Activated CD4-positive, alpha-beta T cell treated with anti-CD3 and anti-CD28 coated beads, Interleukin-2, amount 10 ng/mL, durations not matched to agents 7 days and 5 days (primary cell): Measurements from ENCODE around the gene TAS2R30. TPM values are rescaled to one million over a fixed set of nuclear protein-coding genes. Genes with fewer than 3 reads are reported as not detected.

Experiments used
- CTCF ChIA-PET: fragments of 350-600 bp; sonication (Branson Sonifier 250); formaldehyde crosslinking; loops from one replicate; lab custom pipeline; 2021; ENCODE audit warnings: antibody characterized with exemption; lab: Charles Lee
- POLR2A ChIA-PET: fragments of 350-600 bp; sonication (Branson Sonifier 250); formaldehyde crosslinking; loops from one replicate; lab custom pipeline; 2021; ENCODE audit warnings: antibody characterized with exemption; lab: Charles Lee
- DNase-seq: peaks from one replicate; pipeline ENCODE4 v3.0.0-alpha.2; 2020
- H3K27ac Mint-ChIP-seq: one replicate; pipeline ENCODE4 v1.8.0; 2021; ENCODE audit warnings: mild to moderate bottlenecking, moderate library complexity, mixed read lengths
- H3K27me3 Mint-ChIP-seq: one replicate; pipeline ENCODE4 v1.8.0; 2021; ENCODE audit warnings: mixed read lengths
- H3K36me3 Mint-ChIP-seq: one replicate; pipeline ENCODE4 v1.8.0; 2021; ENCODE audit warnings: low read depth, mixed read lengths
- H3K4me1 Mint-ChIP-seq: one replicate; pipeline ENCODE4 v1.8.0; 2021; ENCODE audit warnings: mixed read lengths
- H3K4me3 Mint-ChIP-seq: one replicate; pipeline ENCODE4 v1.8.0; 2021; ENCODE audit warnings: mild to moderate bottlenecking, moderate library complexity, mixed read lengths
- H3K9me3 Mint-ChIP-seq: one replicate; pipeline ENCODE4 v1.8.0; 2021; ENCODE audit warnings: mixed read lengths
- total RNA-seq, 2 experiments: library from RNA; stranded (reverse); gene quantifications; one replicate each; pipeline ENCODE4 v1.2.3, GENCODE V29; 2021

Gene TAS2R30, protein sequence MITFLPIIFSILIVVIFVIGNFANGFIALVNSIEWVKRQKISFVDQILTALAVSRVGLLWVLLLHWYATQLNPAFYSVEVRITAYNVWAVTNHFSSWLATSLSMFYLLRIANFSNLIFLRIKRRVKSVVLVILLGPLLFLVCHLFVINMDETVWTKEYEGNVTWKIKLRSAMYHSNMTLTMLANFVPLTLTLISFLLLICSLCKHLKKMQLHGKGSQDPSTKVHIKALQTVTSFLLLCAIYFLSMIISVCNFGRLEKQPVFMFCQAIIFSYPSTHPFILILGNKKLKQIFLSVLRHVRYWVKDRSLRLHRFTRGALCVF
- 1 to 10 TPM; 2.0 to 2.6 TPM for total RNA-seq

DNA sequence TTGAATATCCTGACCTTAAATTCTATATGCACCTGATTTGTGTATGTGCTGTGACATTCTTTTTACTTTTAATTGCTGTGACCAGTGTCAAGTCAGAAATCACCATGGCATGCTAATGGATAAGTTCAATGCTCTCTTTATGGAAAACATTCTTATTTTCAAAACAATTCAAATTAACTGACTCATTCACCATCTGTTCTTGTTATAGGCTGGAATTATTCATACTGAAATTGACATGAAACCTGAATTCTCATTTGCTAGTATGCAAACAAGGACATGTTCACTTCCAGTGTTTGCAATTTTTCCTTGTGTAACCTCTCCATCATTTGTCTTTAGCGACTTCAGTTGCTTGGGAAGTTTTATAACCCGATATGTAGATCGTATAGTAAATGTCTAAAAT lies at the start of gene TAS2R30:
Gene TAS2R30, minus strand, starts transcription at position 340 of the 400 bp plus-strand sequence. CDS start 400 bp downstream, outside the sequence.
- Mint-ChIP-seq H3K4me3 (no peak within 1 kb of the TSS), H3K4me1 (no peaks in the 10 kb centered on the region), H3K27me3 (no peaks in the 10 kb centered on the region), H3K9me3 (no peaks in the 10 kb centered on the region), H3K27ac (no peak within 1 kb of the TSS), H3K36me3 (peaks cover 12% of the 10 kb centered on the region)
- CTCF ChIA-PET = no interaction called here
- no peak for DNase-seq
- POLR2A ChIA-PET = no interaction called here

DNA sequence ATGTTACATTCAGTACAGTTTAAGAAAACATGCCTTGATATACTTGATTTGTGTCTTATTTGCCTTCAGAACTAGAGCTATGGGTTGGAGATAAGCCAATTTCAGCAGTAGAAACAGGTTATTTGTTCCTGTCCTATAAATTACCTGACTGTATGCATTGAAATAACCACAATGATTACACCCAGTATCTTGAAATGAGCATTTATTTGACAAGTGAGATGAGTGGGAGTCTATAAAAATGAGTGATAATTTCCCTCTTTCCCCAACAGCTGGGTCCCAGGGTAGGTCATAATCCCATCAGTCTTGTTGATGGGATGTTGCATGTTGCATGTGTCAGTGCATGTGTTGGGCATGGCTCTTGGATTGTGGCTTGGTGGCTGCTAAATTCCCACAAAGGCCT lies 48.6 kb upstream of the TAS2R30 start:
- CTCF ChIA-PET = no interaction called here
- POLR2A ChIA-PET = no interaction called here
- Mint-ChIP-seq H3K4me1 (peaks cover 4% of the 10 kb centered on the region), H3K36me3 (peaks cover 4% of the 10 kb centered on the region), H3K27ac (no peak overlapping the region), H3K27me3 (no peaks in the 10 kb centered on the region), H3K4me3 (no peak overlapping the region), H3K9me3 (no peaks in the 10 kb centered on the region)
- no peak for DNase-seq

DNA sequence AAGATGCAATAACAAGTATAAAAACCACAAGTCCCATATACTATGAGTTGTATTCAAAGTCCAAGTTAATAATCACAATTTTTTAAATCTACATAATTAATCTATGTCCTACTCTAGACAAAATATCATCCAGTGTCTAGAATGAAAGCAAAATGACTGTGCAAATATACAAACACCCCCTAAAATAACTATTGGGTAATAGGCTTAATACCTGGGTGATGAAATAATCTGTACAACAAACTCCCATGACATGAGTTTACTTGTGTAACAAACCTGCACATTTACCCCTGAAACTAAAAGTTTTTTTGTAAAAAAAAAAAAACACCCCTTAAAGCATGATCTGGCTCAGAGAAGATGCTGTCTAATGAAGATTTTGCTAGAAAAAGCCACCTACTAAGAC lies 48.1 kb upstream of the TAS2R30 start:
- no peak for DNase-seq
- no peaks in the 10 kb centered on the region for H3K27me3 Mint-ChIP-seq
- no peak overlapping the region for H3K4me3 Mint-ChIP-seq
- CTCF ChIA-PET = no interaction called here
- POLR2A ChIA-PET = no interaction called here
- H3K9me3 Mint-ChIP-seq = no peaks in the 10 kb centered on the region
- peaks cover 4% of the 10 kb centered on the region for H3K36me3 Mint-ChIP-seq
- no peak overlapping the region for H3K27ac Mint-ChIP-seq
- H3K4me1 Mint-ChIP-seq = peaks cover 4% of the 10 kb centered on the region

DNA sequence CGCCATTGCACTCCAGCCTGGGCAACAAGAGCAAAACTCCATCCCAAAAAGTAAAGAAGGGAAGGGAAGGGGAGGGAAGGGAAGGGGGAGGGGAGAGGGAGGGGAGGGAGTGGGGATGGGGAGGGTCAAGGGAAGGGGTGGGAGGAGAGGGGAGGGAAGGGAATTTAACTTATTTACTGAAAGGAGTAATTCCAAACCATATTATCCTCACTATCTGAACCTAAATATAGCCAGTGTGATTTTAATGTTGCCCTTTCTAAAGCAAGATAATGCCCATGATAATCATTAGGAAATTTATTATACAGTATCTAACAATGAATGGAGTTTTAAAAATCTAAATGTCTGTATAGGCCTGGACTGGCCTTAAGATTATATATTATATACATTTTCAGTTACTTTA lies 43.8 kb upstream of the TAS2R30 start:
- Mint-ChIP-seq H3K9me3 (no peaks in the 10 kb centered on the region), H3K27ac (no peak overlapping the region), H3K4me3 (no peak overlapping the region), H3K4me1 (peaks cover 13% of the 10 kb centered on the region), H3K27me3 (no peaks in the 10 kb centered on the region), H3K36me3 (peaks cover 25% of the 10 kb centered on the region)
- ChIA-PET CTCF (no interaction called here), POLR2A (no interaction called here)
- no peak for DNase-seq

DNA sequence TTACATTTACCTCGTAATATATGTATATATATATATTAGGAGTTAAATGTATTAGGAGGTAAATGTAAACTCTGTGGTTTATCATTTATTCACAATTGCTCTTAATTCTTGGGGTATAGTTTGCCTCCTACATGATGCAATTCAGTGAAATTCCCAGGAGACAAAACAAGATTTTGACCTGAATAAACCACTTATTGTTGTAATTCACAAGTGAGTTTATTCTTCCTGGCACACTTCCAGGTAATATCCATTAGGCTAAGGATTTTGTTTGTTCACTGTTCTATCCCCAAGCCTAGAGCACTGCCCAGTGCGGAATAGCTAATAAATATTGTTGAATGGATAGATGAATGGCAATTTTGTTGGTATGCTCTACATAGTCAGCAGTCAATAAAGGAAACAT lies 39.6 kb upstream of the TAS2R30 start:
- Mint-ChIP-seq H3K36me3 (peaks cover 49% of the 10 kb centered on the region), H3K27ac (no peak overlapping the region), H3K4me3 (no peak overlapping the region), H3K4me1 (peaks cover 37% of the 10 kb centered on the region), H3K27me3 (no peaks in the 10 kb centered on the region), H3K9me3 (no peaks in the 10 kb centered on the region)
- POLR2A ChIA-PET = no interaction called here
- DNase-seq = no peak
- CTCF ChIA-PET = interaction anchor here (0.7 to 1.1 kb wide), 2 partner anchors 204 to 484 kb away, joined by 3 read pairs; no protein-coding TSS in a partner anchor

DNA sequence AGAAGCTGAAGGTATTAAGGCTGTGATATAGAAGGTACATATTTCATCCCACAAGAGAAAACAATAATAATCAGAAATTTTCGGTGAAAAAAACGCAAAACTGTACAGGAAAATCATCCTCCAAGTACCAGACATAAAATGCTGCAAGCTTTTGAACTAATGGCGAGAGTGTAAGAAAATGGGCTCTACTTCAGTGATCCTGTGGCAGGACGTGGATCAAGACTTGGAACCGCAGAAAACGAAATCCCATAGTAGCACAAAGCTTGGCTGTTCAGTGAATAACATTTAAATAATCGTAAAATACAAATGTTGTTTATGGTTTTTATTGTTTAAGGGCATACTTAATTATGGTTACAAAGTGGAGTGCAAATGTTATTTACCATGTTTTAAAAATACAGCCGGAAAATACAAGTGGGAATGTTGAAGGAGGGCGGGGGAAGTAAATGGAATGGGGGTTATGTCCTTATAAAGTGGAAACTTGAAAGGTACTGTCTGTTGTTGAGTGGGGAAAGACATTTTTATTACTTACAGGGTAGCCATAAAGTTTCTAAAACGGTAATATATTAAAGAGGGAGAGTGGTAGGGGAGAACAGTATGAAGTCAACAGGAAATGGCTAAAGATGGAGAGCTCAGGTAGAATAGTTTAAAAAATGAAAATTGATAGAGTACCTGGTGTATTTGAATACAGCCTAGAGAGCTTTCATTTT lies 37.7 kb upstream of the TAS2R30 start:
- Mint-ChIP-seq H3K9me3 (no peaks in the 10 kb centered on the region), H3K4me1 (peaks cover 53% of the 10 kb centered on the region), H3K4me3 (peak overlapping the region; percentile 96), H3K27ac (peak overlapping the region; percentile 100), H3K36me3 (peaks cover 63% of the 10 kb centered on the region), H3K27me3 (no peaks in the 10 kb centered on the region)
- ChIA-PET CTCF (interaction anchor here (0.5 kb wide), 1 partner anchor 853 kb away, joined by 3 read pairs; no protein-coding TSS in a partner anchor), POLR2A (interaction anchor here (0.5 to 0.7 kb wide), 3 partner anchors 12 to 1555 kb away, joined by 3 to 5 read pairs (median 3); no protein-coding TSS in a partner anchor)
- no peak for DNase-seq

DNA sequence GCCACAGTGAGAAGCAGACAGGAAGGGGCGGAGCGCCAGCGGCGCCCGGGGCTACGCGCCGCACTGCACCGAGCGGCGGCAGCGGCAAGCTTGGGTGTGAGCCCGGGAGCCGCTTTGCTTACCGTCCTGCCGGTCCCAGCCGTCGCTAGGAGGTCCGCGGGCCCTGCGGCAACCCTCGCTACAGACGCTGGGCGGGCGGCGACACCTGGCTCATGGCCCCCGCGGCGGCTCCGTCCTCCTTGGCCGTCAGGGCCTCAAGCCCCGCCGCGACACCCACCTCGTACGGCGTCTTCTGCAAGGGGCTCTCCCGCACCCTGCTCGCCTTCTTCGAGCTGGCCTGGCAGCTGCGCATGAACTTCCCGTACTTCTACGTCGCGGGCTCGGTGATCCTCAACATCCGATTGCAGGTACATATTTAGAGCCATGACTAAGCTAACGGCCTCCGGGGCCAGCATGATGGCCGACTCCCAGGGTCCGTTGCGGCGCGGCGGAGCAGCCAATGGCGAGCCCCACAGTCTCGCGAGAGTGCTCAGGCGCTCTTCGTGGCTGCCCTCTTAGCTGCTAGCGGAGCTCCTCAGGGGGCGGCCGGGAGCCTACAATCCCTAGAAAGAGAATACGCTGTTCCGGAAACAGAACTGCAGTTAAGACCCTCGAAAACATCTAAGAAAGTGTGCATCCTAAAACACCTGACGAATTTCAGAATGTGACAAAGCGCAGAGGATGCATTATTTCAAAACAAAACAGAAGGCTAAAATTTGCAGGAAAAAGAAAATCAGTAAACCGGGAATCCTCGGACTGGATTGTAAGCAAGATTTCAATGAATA lies 36.9 kb upstream of the TAS2R30 start, which contains the start of gene SMIM10L1:
Gene SMIM10L1, plus strand, starts transcription at position 50 of the 824 bp plus-strand sequence. Its CDS starts 163 bp downstream, at position 213.
- H3K36me3 Mint-ChIP-seq = peaks cover 68% of the 10 kb centered on the region
- H3K9me3 Mint-ChIP-seq = no peaks in the 10 kb centered on the region
- H3K27me3 Mint-ChIP-seq = no peaks in the 10 kb centered on the region
- CTCF ChIA-PET = no interaction called here
- peak within 1 kb of the TSS; percentile 96 for H3K4me3 Mint-ChIP-seq
- peak; percentile 92 for DNase-seq
- POLR2A ChIA-PET = interaction anchor here (0.5 to 0.7 kb wide), 5 partner anchors 12 to 1554 kb away, joined by 3 to 5 read pairs (median 3); no protein-coding TSS in a partner anchor
- peak within 1 kb of the TSS; percentile 100 for H3K27ac Mint-ChIP-seq
- H3K4me1 Mint-ChIP-seq = peaks cover 57% of the 10 kb centered on the region

DNA sequence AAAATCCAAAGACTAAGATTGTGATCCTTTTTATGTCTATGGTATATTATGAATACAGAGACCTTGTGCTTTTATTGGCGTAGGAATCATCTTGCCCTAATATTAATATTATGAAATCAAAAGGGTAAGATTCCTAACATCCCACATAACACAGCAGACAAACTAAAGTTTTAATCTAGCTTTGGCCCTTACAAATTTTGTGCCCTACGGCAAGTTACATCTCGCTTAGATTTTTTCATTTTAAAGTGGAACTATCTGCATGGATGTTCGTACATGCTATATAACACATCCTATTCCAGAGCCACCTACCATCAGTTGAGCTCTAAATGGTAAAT lies 36.3 kb upstream of the TAS2R30 start:
- Mint-ChIP-seq H3K27me3 (no peaks in the 10 kb centered on the region), H3K27ac (peak overlapping the region; percentile 100), H3K4me3 (peak overlapping the region; percentile 96), H3K4me1 (peaks cover 62% of the 10 kb centered on the region), H3K9me3 (no peaks in the 10 kb centered on the region), H3K36me3 (peaks cover 67% of the 10 kb centered on the region)
- POLR2A ChIA-PET = interaction anchor here (0.6 kb wide), 1 partner anchor 98 kb away, joined by 5 read pairs; no protein-coding TSS in a partner anchor
- CTCF ChIA-PET = no interaction called here
- no peak for DNase-seq

DNA sequence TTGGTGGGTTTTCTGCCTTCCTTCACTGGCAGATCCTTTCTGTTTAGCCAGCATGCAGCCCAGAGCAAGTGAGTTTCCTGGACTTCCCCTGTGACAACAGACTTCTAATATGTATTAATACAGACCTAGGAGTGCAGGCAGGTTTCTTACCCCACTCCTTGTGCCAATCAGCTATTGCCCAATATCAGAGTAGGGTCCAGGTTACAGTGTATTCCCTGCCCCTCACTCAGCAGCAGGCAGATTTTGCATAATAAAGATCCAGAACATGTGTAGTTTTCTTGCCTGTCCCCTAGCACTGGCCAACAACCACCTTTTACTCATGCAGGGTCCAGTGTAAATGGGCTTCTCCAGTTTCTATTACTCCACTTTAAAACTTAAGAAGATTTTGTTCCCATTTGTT lies 31.9 kb upstream of the TAS2R30 start:
- H3K9me3 Mint-ChIP-seq = no peaks in the 10 kb centered on the region
- peaks cover 54% of the 10 kb centered on the region for H3K4me1 Mint-ChIP-seq
- no peak for DNase-seq
- no peak overlapping the region for H3K27ac Mint-ChIP-seq
- no peaks in the 10 kb centered on the region for H3K27me3 Mint-ChIP-seq
- ChIA-PET CTCF (no interaction called here), POLR2A (no interaction called here)
- peaks cover 64% of the 10 kb centered on the region for H3K36me3 Mint-ChIP-seq
- no peak overlapping the region for H3K4me3 Mint-ChIP-seq

DNA sequence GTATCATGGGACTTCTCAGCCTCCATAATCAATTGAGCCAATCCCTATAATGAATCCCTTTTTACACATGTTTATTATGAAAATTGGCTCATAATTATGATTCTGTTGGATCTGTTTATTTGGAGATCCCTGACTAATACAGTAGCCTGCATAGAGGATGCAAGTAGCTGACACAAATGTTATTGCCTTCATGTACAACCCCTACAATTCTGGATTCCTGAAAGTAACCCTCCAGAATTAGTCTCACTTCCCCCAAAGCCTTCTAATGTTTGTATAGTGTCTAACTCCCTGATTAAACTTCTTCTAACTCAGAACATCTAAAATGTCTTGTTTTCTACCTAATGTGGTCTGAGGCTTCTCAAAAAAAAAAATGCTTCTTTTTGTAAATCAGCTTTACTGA lies 29.9 kb upstream of the TAS2R30 start:
- no peak overlapping the region for H3K4me3 Mint-ChIP-seq
- no peak for DNase-seq
- peaks cover 48% of the 10 kb centered on the region for H3K4me1 Mint-ChIP-seq
- no peaks in the 10 kb centered on the region for H3K27me3 Mint-ChIP-seq
- peaks cover 65% of the 10 kb centered on the region for H3K36me3 Mint-ChIP-seq
- POLR2A ChIA-PET = no interaction called here
- CTCF ChIA-PET = interaction anchor here (1.2 kb wide), 1 partner anchor 11 kb away, joined by 3 read pairs; no protein-coding TSS in a partner anchor
- no peaks in the 10 kb centered on the region for H3K9me3 Mint-ChIP-seq
- H3K27ac Mint-ChIP-seq = no peak overlapping the region

DNA sequence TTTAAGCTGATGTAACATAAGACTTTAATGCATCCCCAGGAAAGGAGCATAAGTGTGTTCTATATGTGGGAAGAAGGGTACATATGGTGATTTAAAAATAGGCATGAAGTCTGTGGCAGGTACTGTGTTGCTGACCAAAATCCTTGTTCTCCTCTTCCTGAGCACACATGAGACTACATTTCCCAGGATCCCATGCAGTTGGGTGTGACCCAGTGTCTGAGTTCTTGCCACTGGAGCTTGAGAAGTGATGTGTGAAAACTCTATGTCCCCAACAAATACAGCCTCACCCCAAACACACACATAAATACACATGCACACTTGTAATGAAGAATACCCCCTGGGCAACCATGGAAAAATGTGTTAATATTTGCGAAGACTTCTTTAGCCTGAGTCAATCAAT lies 28.1 kb upstream of the TAS2R30 start:
- Mint-ChIP-seq H3K27ac (no peak overlapping the region), H3K9me3 (no peaks in the 10 kb centered on the region), H3K4me3 (no peak overlapping the region), H3K36me3 (peaks cover 60% of the 10 kb centered on the region), H3K27me3 (no peaks in the 10 kb centered on the region), H3K4me1 (peaks cover 31% of the 10 kb centered on the region)
- POLR2A ChIA-PET = no interaction called here
- no peak for DNase-seq
- CTCF ChIA-PET = no interaction called here

DNA sequence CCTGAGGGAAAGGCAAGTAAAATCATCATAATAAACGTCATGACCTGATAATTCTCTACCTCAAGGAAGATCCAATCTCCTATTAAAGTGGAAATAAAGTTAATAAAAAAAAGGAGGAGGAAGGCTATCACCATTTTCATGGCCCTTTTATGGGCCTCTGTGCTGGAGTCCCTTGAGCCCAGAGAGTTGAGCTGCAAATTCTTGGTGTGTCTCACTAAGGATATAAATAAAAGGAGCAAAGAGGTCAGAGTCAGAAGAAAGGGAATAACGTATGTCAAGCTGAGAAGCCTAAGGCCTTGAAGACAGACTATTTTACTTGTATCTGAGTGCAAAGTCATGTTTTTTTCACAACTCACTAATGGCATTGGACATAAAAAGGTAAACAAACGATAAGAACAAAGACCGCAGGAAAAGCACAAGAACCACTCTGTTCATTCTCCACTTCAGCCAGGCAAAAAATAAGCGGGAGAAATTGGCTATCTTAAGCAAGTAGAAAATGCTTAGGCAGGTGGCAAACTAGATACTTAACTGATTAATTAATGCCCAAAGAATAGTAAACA lies 24.5 kb upstream of the TAS2R30 start:
- peaks cover 54% of the 10 kb centered on the region for H3K36me3 Mint-ChIP-seq
- H3K27ac Mint-ChIP-seq = no peak overlapping the region
- peaks cover 16% of the 10 kb centered on the region for H3K9me3 Mint-ChIP-seq
- no peak overlapping the region for H3K4me3 Mint-ChIP-seq
- H3K4me1 Mint-ChIP-seq = peaks cover 14% of the 10 kb centered on the region
- ChIA-PET POLR2A (interaction anchor here (1.0 kb wide), 1 partner anchor 13 kb away, joined by 3 read pairs; no protein-coding TSS in a partner anchor), CTCF (no interaction called here)
- no peak for DNase-seq
- no peaks in the 10 kb centered on the region for H3K27me3 Mint-ChIP-seq
